ENCODE results near the gene ANTXR1.

The ANTXR1 gene

DNA sequence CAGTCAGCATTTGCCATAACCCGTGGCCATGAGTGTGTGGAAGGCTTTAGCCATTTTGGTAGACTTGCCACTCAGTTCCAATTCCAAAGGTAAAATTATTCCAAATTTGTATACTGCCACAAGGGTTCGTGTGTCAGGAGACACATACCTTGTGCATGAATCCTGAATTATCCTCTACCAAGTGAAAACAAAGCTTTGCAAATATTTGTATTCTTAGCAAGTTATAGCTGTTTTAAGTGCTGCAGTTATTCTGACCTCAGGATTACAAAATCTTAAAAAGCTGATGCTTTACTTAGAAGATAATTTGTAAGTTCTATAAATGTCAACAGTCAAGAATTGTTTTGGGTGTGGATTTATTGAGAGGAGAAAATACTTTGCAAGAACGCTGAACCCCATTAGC, 100.6 kb downstream of the ANTXR1 start:
- TF ChIP-seq, protein P1, sequence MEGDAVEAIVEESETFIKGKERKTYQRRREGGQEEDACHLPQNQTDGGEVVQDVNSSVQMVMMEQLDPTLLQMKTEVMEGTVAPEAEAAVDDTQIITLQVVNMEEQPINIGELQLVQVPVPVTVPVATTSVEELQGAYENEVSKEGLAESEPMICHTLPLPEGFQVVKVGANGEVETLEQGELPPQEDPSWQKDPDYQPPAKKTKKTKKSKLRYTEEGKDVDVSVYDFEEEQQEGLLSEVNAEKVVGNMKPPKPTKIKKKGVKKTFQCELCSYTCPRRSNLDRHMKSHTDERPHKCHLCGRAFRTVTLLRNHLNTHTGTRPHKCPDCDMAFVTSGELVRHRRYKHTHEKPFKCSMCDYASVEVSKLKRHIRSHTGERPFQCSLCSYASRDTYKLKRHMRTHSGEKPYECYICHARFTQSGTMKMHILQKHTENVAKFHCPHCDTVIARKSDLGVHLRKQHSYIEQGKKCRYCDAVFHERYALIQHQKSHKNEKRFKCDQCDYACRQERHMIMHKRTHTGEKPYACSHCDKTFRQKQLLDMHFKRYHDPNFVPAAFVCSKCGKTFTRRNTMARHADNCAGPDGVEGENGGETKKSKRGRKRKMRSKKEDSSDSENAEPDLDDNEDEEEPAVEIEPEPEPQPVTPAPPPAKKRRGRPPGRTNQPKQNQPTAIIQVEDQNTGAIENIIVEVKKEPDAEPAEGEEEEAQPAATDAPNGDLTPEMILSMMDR (IDR thresholded peaks at IDR 0.05; ENCODE audit: low read depth, low read length, missing control alignments), result no peak
- no peak overlapping the region for H3K4me3 ChIP-seq (ENCODE audit: low read depth, low read length)
- in situ Hi-C loops (cut with HindIII; ENCODE audit: low sequenced_read_pairs), result loop anchor here (25.0 kb wide), 1 partner anchor 101 kb away; the partner anchor contains the start of gene ANTXR1
- no peak for DNase-seq (ENCODE audit: low read depth)

DNA sequence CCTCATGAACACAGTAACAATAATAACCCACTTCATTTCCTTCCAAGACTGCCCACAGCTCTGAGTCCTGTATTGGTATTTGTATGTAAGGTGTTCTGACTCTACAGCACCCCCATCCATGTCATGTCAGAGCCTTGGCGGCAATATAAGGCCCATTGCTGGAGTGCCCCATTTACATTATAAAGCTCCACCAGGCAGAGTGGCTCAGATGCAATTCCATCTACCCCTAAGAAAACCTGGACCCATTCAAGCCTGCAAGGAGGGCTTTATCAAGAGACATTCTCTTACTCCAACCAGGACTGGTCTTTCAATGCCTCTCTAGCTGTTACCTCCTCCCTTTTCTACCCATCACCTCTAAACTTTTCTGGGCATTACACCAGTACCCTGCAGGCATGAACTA, 101.6 kb downstream of the ANTXR1 start:
- TF ChIP-seq, protein P1 (IDR thresholded peaks at IDR 0.05; ENCODE audit: low read depth, low read length, missing control alignments), result no peak
- in situ Hi-C loops (cut with HindIII; ENCODE audit: low sequenced_read_pairs), result loop anchor here (25.0 kb wide), 1 partner anchor 102 kb away; the partner anchor contains the start of gene ANTXR1
- H3K4me3 ChIP-seq (ENCODE audit: low read depth, low read length), result no peak overlapping the region
- no peak for DNase-seq (ENCODE audit: low read depth)

DNA sequence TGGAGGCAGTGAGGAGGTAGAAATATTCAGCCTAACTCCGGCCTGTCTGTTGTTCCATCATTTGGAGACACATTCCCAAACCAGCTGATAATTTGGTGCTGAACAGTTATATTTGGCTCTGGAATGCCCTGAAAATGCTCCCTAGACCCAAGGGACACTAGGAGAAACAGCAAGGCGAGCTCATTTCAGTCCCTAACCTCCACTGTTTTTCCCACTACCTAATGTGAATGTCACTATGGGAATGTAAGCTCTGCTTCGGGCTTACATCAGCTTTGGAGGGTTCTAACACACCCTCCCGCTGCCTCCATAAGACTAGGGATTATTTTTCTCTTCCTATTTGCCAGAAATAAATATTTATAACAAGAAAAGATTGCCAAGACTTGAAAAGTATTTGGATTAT, 103.5 kb downstream of the ANTXR1 start:
- TF ChIP-seq, protein P1 (IDR thresholded peaks at IDR 0.05; ENCODE audit: low read depth, low read length, missing control alignments), result no peak
- no peak for DNase-seq (ENCODE audit: low read depth)
- in situ Hi-C loops (cut with HindIII; ENCODE audit: low sequenced_read_pairs), result loop anchor here (25.0 kb wide), 1 partner anchor 104 kb away; the partner anchor contains the start of gene ANTXR1
- no peak overlapping the region for H3K4me3 ChIP-seq (ENCODE audit: low read depth, low read length)

DNA sequence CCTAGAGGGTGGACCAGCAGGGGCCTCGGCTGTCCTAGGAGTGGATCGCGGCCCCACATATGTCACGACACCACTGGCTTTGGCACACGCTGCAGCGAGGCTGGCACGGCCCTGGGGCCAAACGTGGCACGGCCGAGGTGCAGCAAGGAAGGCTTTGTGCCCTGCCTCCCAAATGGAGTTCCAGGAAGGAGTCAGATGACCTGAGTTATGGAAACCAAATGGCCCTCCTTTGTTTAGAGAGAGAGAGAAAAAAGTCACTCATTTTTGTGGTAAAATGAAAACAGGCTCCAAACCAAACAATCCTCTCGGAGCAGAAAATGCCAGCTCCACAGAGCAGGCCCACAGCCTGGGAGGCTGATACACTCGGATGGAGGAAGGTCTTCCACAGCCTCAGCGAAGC, 105.6 kb downstream of the ANTXR1 start:
- TF ChIP-seq, protein P1 (IDR thresholded peaks at IDR 0.05; ENCODE audit: low read depth, low read length, missing control alignments), result no peak
- in situ Hi-C loops (cut with HindIII; ENCODE audit: low sequenced_read_pairs), result loop anchor here (25.0 kb wide), 1 partner anchor 106 kb away; the partner anchor contains the start of gene ANTXR1
- DNase-seq (ENCODE audit: low read depth), result peak; percentile 79
- no peak overlapping the region for H3K4me3 ChIP-seq (ENCODE audit: low read depth, low read length)

DNA sequence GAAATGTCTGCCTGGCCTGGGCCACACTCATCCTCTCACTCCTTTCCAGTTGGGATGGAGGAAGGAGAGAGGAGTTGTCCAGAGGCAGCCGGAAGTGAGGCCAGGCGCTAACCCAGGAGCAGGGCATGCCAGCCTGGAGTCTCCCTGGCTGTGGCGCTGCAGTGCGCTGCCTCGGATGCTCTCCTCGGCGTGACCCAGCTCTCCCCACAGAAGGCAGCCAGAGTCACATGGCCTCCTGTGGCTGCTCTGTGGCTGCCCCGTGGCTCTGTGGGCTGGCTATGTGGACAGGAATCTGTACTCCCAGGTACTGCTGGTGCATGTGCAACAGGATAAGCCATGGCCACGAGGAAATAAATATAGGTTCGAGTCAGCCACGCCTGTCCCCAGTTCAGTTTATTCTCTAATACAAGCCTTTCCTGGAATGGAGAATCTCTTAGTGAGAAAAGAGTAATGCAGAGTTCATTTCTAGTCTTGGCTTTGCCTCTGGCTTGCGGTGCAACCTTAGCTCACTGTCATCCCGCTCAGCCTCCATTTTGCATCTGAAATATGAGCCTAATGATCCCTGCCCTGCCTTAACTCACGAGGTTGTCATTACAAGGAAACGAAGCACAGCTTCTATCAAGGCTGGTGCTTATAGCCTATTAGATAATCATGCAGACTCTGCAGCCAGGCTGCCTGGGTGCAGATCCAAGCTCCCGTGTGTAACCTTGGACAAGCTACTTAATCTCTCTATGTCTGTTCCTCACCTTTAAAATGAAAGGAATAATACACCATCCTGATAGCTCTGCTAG, 106.3 kb downstream of the ANTXR1 start:
- in situ Hi-C loops (cut with HindIII; ENCODE audit: low sequenced_read_pairs), result loop anchor here (25.0 kb wide), 1 partner anchor 107 kb away; the partner anchor contains the start of gene ANTXR1

DNA sequence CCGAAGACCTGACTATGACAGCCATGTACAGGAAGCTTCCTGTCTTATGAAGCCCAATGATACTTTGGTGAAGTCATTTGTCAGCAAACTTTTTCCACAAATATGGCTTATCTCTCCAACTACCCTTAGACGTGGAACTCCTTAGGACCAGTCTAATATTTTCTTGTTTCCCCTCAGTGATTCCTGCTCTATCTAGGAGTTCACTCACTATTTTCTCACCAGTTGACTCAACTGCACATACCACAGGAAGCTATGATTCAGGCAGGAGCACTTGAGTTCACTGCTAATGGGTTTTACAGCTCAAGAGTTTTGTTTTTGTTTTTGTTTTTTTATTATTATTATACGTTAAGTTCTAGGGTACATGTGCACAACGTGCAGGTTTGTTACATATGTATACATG, 109.3 kb downstream of the ANTXR1 start:
- H3K4me3 ChIP-seq (ENCODE audit: low read depth, low read length), result no peak overlapping the region
- TF ChIP-seq, protein P1 (IDR thresholded peaks at IDR 0.05; ENCODE audit: low read depth, low read length, missing control alignments), result no peak
- DNase-seq (ENCODE audit: low read depth), result no peak
- in situ Hi-C loops (cut with HindIII; ENCODE audit: low sequenced_read_pairs), result loop anchor here (25.0 kb wide), 1 partner anchor 110 kb away; the partner anchor contains the start of gene ANTXR1

More for the DNA sequence above, 106.3 kb downstream of the ANTXR1 start:
- TF ChIP-seq, protein P1 (IDR thresholded peaks at IDR 0.05; ENCODE audit: low read depth, low read length, missing control alignments), result no peak
- H3K4me3 ChIP-seq (ENCODE audit: low read depth, low read length), result no peak overlapping the region
- no peak for DNase-seq (ENCODE audit: low read depth)
